Caco-2 (cell line): ENCODE results near the gene ERF. TPM values are rescaled to one million over a fixed set of nuclear protein-coding genes. Genes with fewer than 3 reads are reported as not detected.
A peak's percentile ranks its signal among the peaks of the same experiment; 100 is the strongest.

Experiments
- BruUV-seq: library from RNA; stranded (reverse); fragments of 400-500 nt; replicated peaks from 2 replicates; lab custom pipeline; 2021; lab: Mats Ljungman, UMichigan
- CTCF ChIA-PET: fragments of 300-600 bp; sonication (Branson Sonifier 250); formaldehyde crosslinking; loops from one replicate; lab custom pipeline; 2022; ENCODE audit warnings: antibody characterized with exemption; lab: Charles Lee
- POLR2A ChIA-PET: fragments of 300-600 bp; sonication (Branson Sonifier 250); formaldehyde crosslinking; loops from one replicate; lab custom pipeline; 2022; ENCODE audit warnings: antibody characterized with exemption; lab: Charles Lee
- DNase-seq, 2 experiments: peaks; one replicate each; pipeline versions ENCODE4 v3.0.0 to v3.0.0-alpha.2; 2020 to 2022
- H3K27me3 ChIP-seq: replicated peaks from 2 replicates; pipeline ENCODE4 v1.6.0; 2011; ENCODE audit warnings: low read length; ENCODE audit not compliant: control insufficient read depth, insufficient read depth
- H3K36me3 ChIP-seq: 2 replicates; pipeline ENCODE4 v1.5.1; 2011; ENCODE audit warnings: low read length; ENCODE audit not compliant: control insufficient read depth, insufficient read depth
- H3K4me1 ChIP-seq: fragments of 250-450 bp; sonication (Bioruptor Pico); 2 replicates; pipeline ENCODE4 v1.5.1; 2020; ENCODE audit warnings: mild to moderate bottlenecking
- H3K4me3 ChIP-seq: 2 replicates; pipeline ENCODE4 v1.5.1; 2011; ENCODE audit warnings: low read depth, mild to moderate bottlenecking, control low read depth, low read length
- H3K9me3 ChIP-seq: fragments of 250-450 bp; sonication (Bioruptor Pico); 2 replicates; pipeline ENCODE4 v1.5.1; 2020; ENCODE audit warnings: mild to moderate bottlenecking, moderate library complexity
- H3K27ac Mint-ChIP-seq: one replicate; pipeline ENCODE4 v1.8.0; 2022; ENCODE audit warnings: mixed read lengths; ENCODE audit not compliant: unreplicated experiment
- H3K27me3 Mint-ChIP-seq: one replicate; pipeline ENCODE4 v1.8.0; 2022; ENCODE audit warnings: mixed read lengths; ENCODE audit not compliant: insufficient read depth, unreplicated experiment
- H3K36me3 Mint-ChIP-seq: one replicate; pipeline ENCODE4 v1.8.0; 2022; ENCODE audit warnings: mild to moderate bottlenecking, mixed read lengths; ENCODE audit not compliant: insufficient read depth, unreplicated experiment
- H3K4me1 Mint-ChIP-seq: one replicate; pipeline ENCODE4 v1.8.0; 2022; ENCODE audit warnings: low read depth, mixed read lengths; ENCODE audit not compliant: unreplicated experiment
- H3K4me3 Mint-ChIP-seq: one replicate; pipeline ENCODE4 v1.8.0; 2022; ENCODE audit warnings: mild to moderate bottlenecking, moderate library complexity, mixed read lengths; ENCODE audit not compliant: unreplicated experiment
- H3K9me3 Mint-ChIP-seq: one replicate; pipeline ENCODE4 v1.8.0; 2022; ENCODE audit warnings: mixed read lengths; ENCODE audit not compliant: unreplicated experiment
- intact Hi-C: fragments of 100-400 bp; cut with micrococcal nuclease; formaldehyde crosslinking; loops from one replicate; pipeline ENCODE4 v1.10.0; 2022; ENCODE audit not compliant: unreplicated experiment
- total RNA-seq: library from RNA; stranded (reverse); gene quantifications from 2 replicates; pipeline ENCODE4 v1.2.3, GENCODE V29; 2022
- TF ChIP-seq, protein P1 (sequence below), 2 experiments: fragments of 200-600 bp in 1 of 2; IDR thresholded peaks; 1 replicate in 1 of 2; 2 replicates in 1 of 2; pipeline versions ENCODE4 v1.5.1 to v1.8.0; 2011 to 2022; ENCODE audit warnings: antibody characterized with exemption in 1 of 2, control low read depth in 1 of 2, inconsistent platforms in 1 of 2, low read depth in 1 of 2, low read length in 1 of 2, mild to moderate bottlenecking in 1 of 2, moderate library complexity in 1 of 2; ENCODE audit not compliant: insufficient read depth in 1 of 2, severe bottlenecking in 1 of 2, unreplicated experiment in 1 of 2

The ERF gene
- total RNA-seq, 1 experiment from 2014 or later, result 149 TPM

GRCh38 chr19:42246922-42247639 is 7.8 kb downstream of the ERF start:
- ChIA-PET POLR2A (no interaction called here), CTCF (interaction anchor here (2.1 kb wide), 1 partner anchor 33 kb away, joined by 25 read pairs; no protein-coding TSS in a partner anchor)
- H3K4me1 ChIP-seq, result peaks cover 18% of the 10 kb centered on the region
- no peak for DNase-seq
- intact Hi-C loops, result no loop called here
- Mint-ChIP-seq H3K36me3 (peaks cover 77% of the 10 kb centered on the region), H3K27me3 (no peaks in the 10 kb centered on the region), H3K4me1 (peaks cover 26% of the 10 kb centered on the region), H3K4me3 (no peak overlapping the region), H3K27ac (peak overlapping the region; percentile 47), H3K9me3 (no peaks in the 10 kb centered on the region)
- H3K27me3 ChIP-seq, result no peaks in the 10 kb centered on the region
- H3K36me3 ChIP-seq, result peaks cover 5% of the 10 kb centered on the region
- H3K4me3 ChIP-seq, result no peak overlapping the region
- no TSS peak for BruUV-seq
- TF ChIP-seq, protein P1, sequence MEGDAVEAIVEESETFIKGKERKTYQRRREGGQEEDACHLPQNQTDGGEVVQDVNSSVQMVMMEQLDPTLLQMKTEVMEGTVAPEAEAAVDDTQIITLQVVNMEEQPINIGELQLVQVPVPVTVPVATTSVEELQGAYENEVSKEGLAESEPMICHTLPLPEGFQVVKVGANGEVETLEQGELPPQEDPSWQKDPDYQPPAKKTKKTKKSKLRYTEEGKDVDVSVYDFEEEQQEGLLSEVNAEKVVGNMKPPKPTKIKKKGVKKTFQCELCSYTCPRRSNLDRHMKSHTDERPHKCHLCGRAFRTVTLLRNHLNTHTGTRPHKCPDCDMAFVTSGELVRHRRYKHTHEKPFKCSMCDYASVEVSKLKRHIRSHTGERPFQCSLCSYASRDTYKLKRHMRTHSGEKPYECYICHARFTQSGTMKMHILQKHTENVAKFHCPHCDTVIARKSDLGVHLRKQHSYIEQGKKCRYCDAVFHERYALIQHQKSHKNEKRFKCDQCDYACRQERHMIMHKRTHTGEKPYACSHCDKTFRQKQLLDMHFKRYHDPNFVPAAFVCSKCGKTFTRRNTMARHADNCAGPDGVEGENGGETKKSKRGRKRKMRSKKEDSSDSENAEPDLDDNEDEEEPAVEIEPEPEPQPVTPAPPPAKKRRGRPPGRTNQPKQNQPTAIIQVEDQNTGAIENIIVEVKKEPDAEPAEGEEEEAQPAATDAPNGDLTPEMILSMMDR (IDR thresholded peaks at IDR 0.05; ENCODE audit: insufficient read depth in 1 of 2, low read depth in 1 of 2, low read length in 1 of 2, severe bottlenecking in 1 of 2, unreplicated experiment in 1 of 2), result no peak
- no peaks in the 10 kb centered on the region for H3K9me3 ChIP-seq

- H3K27ac Mint-ChIP-seq, result peak overlapping the region; percentile 47
- no peaks in the 10 kb centered on the region for H3K27me3 ChIP-seq
Observed at GRCh38 chr19:42246143-42246921, 8.6 kb downstream of the ERF start.

GRCh38 chr19:42245231-42245630 is 9.7 kb downstream of the ERF start:
- Mint-ChIP-seq H3K36me3 (peaks cover 66% of the 10 kb centered on the region), H3K4me1 (peaks cover 20% of the 10 kb centered on the region), H3K4me3 (peak overlapping the region; percentile 85), H3K9me3 (no peaks in the 10 kb centered on the region), H3K27me3 (no peaks in the 10 kb centered on the region), H3K27ac (peak overlapping the region; percentile 66)
- H3K27me3 ChIP-seq, result no peaks in the 10 kb centered on the region
- CTCF ChIA-PET, result interaction anchor here (1.1 kb wide), 1 partner anchor 11 kb away, joined by 3 read pairs; no protein-coding TSS in a partner anchor
- no peaks in the 10 kb centered on the region for H3K9me3 ChIP-seq
- peaks cover 14% of the 10 kb centered on the region; the same call in 1 of the 2 replicates for H3K4me1 ChIP-seq
- H3K36me3 ChIP-seq, result peaks cover 5% of the 10 kb centered on the region
- TF ChIP-seq, protein P1 (IDR thresholded peaks at IDR 0.05; ENCODE audit: insufficient read depth in 1 of 2, low read depth in 1 of 2, low read length in 1 of 2, severe bottlenecking in 1 of 2, unreplicated experiment in 1 of 2), result no peak
- BruUV-seq, result no TSS peak
- POLR2A ChIA-PET, result interaction anchor here (0.7 kb wide), 1 partner anchor 152 kb away, joined by 3 read pairs; no protein-coding TSS in a partner anchor
- H3K4me3 ChIP-seq, result no peak overlapping the region
- DNase-seq, result no peak
- intact Hi-C loops, result no loop called here

More at GRCh38 chr19:42246143-42246921, 8.6 kb downstream of the ERF start:
- Mint-ChIP-seq H3K9me3 (no peaks in the 10 kb centered on the region), H3K36me3 (peaks cover 69% of the 10 kb centered on the region), H3K4me1 (peaks cover 20% of the 10 kb centered on the region), H3K27me3 (no peaks in the 10 kb centered on the region), H3K4me3 (no peak overlapping the region)
- TF ChIP-seq, protein P1 (IDR thresholded peaks at IDR 0.05; ENCODE audit: insufficient read depth in 1 of 2, low read depth in 1 of 2, low read length in 1 of 2, severe bottlenecking in 1 of 2, unreplicated experiment in 1 of 2), result peak; percentile 27 to 42
- Histone ChIP-seq H3K9me3 (no peaks in the 10 kb centered on the region), H3K4me1 (peaks cover 15% of the 10 kb centered on the region), H3K4me3 (no peak overlapping the region), H3K36me3 (peaks cover 5% of the 10 kb centered on the region)
- BruUV-seq, result no TSS peak
- DNase-seq, result peak in 1 of 2 experiments; percentile 46
- POLR2A ChIA-PET, result no interaction called here
- CTCF ChIA-PET, result interaction anchor here (2.1 kb wide), 1 partner anchor 33 kb away, joined by 25 read pairs; no protein-coding TSS in a partner anchor
- intact Hi-C loops, result no loop called here
